HG03097 (cell line): ENCODE measurements around the gene TLR9.

Experiments
- ATAC-seq: cut with Tn5 transposase; IDR thresholded peaks from one replicate; pipeline ENCODE4 v1.9.1; 2021; ENCODE audit not compliant: unreplicated experiment, low FRiP score

TLR9 gene

DNA sequence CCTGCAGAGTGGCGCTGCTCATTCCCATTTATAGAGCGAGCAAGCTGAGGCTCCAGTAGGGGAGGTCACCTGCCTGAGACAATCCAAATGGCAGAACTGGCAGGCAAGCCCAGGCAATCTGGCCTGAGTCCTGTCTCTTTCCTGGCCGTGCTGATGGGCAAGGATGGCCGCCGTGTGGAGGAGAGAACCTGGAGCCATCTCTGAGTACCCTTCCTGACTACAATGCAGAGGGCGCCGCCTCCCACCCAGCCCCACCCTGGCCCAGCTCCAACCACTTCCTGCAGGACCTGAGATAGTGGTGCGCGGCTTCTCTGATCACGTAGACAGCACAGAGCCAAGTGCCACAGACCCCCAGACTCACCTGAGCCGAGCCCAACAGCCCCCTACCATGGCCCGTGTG, 7.0 kb downstream of the TLR9 start:
- ATAC-seq, result no peak

DNA sequence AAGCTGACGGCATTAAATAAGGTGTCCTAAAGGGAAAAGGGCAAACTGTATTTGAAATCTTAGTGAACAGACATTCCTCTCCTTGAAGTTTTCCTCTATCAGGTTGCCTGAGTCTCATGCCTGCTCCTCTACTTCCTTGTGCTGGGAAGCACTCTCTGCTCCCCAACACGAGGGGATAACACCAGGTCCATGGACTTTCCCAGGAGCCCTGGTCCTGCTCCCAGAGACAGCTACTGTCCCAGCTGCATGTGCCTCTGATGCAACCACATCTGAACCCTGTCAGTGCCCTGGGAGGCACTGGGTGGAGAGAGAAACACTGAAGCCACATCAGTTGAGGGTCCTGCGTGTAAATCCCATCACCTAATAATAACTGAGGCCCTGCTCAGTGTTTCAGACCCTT, 7.4 kb downstream of the TLR9 start:
- no peak for ATAC-seq

DNA sequence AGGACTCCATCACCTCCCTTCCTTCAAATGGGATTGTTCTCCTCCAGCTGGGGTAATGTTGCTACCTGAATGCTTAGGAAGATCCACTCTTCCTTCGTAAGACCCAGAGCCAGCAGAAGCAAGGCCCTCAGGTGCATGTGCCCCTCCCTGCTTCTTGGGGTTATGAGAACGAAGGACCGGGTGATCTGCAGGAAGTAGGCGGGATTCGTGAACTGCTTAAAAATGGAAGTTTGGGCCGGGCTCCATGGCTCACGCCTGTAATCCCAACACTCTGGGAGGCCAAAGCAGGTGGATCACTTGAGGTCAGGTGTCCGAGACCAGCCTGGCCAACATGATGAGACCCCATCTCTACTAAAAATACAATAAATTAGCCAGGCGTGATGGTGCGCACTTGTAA, 8.0 kb downstream of the TLR9 start:
- no peak for ATAC-seq

DNA sequence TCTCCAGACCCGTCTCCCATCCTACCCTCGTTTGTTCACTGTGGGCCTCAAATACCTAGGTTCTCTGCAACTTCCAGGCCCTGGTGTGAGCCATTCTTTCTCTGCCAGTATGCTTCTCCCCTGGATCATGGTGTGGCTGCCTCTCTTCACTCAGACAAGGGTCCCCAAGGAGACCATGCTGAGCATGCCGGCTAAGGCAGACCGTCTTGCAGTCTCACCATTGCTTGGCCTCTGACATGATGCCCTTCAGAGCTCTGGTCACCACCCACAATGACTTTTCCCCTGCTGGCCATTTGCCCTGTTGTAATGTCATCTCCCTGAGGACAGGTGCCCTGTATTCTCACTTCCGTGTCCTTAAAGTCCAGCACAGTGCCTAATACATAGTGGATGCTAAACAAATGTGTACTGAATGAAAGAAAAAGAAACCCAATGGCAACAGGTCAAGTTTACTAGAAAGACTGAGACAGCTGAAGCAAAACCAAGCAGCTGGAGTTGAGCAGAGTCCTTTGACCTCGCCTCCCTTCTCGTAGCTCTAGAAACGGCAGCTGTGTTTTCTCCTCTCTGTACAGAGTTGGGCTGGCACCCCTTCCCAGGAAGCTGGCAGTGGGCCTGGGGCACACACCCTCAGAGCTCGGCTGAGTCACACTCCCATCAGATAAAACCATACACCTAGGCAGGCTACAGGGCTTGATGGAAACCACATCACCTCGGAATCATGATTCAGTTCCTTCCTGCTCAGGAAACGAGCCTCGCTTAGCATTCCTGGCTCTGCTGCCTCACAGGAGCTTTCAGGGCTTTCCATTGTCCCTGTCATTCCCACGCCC, 8.6 kb downstream of the TLR9 start:
- ATAC-seq, result no peak

GRCh38 chr3:52215351-52215750, 10.1 kb downstream of the TLR9 start:
- ATAC-seq, result no peak

GRCh38 chr3:52213901-52214300, 11.5 kb downstream of the TLR9 start:
- no peak for ATAC-seq

- no peak for ATAC-seq
Measured at GRCh38 chr3:52213005-52213404, 12.4 kb downstream of the TLR9 start.

DNA sequence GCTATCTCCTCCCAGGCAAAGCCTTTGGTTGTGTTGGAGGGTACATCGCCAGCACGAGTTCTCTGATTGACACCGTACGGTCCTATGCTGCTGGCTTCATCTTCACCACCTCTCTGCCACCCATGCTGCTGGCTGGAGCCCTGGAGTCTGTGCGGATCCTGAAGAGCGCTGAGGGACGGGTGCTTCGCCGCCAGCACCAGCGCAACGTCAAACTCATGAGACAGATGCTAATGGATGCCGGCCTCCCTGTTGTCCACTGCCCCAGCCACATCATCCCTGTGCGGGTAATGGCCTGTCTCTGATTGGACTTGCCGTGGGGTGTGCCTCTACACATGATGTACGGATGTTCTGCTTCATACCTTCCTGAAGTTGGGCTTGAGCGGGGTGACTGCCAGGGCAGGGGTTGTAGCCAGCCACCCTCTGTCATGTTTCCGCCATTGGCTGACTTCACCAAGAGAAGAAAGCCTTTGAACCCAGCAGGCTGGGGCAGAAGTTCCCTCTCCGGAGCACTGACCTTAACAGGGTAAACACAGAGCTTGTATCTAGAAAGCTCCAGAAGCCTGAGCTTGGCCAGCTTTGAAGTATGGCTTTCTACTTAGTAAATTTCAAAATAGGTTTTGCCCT, 14.1 kb downstream of the TLR9 start:
- ATAC-seq, result no peak

DNA sequence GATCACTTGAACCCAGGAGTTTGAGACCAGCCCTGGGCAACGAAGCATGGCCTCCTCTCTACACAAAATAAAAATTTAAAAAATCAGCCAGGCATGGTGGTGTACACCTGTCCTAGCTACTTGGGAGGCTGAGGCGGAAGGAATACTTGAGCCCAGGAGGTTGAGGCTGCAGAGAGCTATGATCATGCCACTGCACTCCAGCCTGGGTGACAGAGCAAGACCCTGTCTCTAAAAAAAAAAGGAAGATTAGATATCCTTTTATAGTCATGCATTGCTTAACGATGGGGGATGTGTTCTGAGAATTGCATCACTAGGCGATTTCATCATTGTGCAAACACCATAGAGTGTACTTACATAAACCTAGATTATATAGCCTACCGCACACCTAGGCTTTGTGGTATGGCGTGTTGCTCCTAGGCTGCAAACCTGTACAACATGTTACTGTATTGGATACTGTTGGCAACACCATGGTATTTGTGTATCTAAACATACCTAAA, 14.8 kb downstream of the TLR9 start:
- ATAC-seq, result no peak

GRCh38 chr3:52210037-52210436, 15.4 kb downstream of the TLR9 start:
- no peak for ATAC-seq

GRCh38 chr3:52208556-52208955, 16.9 kb downstream of the TLR9 start:
- no peak for ATAC-seq

GRCh38 chr3:52205727-52206372, 19.6 kb downstream of the TLR9 start:
- no peak for ATAC-seq

- no peak for ATAC-seq
Measured at GRCh38 chr3:52204337-52205073, 20.9 kb downstream of the TLR9 start.

- ATAC-seq, result no peak
Measured at GRCh38 chr3:52203701-52204100, 21.7 kb downstream of the TLR9 start.

DNA sequence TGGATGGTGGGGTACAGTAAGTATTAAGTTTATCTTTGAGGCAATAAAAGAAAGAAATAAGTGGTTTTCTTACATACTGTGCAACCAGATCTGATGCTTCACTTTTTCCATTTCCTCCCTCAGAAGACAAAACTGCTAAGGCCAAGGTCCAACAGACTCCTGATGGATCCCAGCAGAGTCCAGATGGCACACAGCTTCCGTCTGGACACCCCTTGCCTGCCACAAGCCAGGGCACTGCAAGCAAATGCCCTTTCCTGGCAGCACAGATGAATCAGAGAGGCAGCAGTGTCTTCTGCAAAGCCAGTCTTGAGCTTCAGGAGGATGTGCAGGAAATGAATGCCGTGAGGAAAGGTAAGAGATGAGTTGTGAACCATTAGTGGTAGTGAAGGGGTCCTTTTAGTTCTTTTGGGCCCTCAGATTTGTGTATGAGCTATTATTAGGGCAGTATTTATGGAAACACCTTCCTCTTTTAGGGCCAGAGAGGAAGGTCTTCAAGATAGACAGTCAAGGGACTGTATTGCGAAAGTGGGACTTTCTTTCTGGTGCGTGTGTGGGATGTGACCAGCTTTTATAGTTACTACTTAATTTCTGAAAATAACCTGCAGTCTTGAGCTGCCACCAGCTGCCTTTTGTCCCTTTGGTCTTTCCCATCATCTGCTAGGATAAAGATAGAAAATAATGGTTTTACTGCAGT, 22.9 kb downstream of the TLR9 start:
- no peak for ATAC-seq

- ATAC-seq, result no peak
Measured at GRCh38 chr3:52200981-52201679, 24.3 kb downstream of the TLR9 start.

DNA sequence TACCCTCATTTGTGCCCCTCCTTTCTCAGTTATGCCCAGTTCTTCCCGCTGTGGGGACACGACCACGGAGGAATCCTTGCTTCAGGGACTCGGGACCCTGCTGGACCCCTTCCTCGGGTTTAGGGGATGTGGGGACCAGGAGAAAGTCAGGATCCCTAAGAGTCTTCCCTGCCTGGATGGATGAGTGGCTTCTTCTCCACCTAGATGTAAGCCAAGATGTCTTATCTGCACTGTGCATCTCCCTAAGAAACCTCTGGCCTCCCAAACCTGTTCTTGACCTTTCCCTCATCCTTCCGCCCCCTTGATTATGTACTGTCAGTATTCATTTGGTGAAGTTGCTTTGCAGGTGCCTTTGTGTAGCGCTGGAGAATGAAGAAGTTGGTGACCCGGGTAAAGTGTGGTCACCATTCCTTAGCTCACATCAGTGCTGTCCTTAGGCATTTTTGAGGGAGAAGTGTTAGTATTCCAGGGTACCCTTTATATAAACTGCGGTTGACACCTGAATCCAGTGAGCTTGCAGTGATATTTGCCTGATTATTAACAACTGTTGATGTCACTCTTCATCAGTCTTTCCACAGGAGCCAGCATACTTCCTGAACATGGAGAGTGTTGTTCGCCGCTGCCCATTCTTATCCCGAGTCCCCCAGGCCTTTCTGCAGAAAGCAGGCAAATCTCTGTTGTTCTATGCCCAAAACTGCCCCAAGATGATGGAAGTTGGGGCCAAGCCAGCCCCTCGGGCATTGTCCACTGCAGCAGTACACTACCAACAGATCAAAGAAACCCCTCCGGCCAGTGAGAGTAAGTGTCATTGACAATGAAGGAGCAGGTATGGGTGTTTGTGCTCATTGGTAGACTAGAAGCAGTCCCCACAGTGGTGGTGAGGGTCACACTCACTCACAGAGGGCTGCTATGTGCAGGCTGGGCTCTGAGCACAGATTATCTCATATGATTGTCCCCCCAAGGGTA, 26.5 kb downstream of the TLR9 start:
- ATAC-seq, result no peak

GRCh38 chr3:52197842-52198625, 27.4 kb downstream of the TLR9 start, which contains the start of gene ALAS1:
Gene ALAS1 (plus strand): TSS chr3:52198160. CDS start chr3:52199242, 1,082 bp downstream.
- peak; percentile 68 for ATAC-seq
